Renal cortex interstitium (tissue), 11 donors: Measurements from ENCODE around the gene GRIA1. TPM values are rescaled to one million over a fixed set of nuclear protein-coding genes. Genes with fewer than 3 reads are reported as not detected.

Experiments
- DNase-seq, 11 donors: peaks; one replicate each; pipeline ENCODE4 v3.0.0-alpha.2; 2013; ENCODE audit warnings: low read depth in 9 of 11, low spot score in 4 of 11; ENCODE audit errors: extremely low read depth in 1 of 11
- polyA plus RNA-seq, 3 donors: library from polyadenylated mRNA; unstranded; fragments of 120-200 nt; gene quantifications; one replicate each; pipeline ENCODE4 v1.2.1, GENCODE V29; 2013; ENCODE audit not compliant: insufficient read length in 3 of 3

Gene GRIA1
- polyA plus RNA-seq, 3 donors = 2.4 to 3.6 (median 3.4) TPM

GRCh38 chr5:153629027-153629895 is 138.8 kb downstream of the GRIA1 start:
- DNase-seq = peak in 2 of 11 donors; percentile 11

GRCh38 chr5:153630546-153630945 is 140.1 kb downstream of the GRIA1 start:
- no peak for DNase-seq

GRCh38 chr5:153632748-153633290 is 142.3 kb downstream of the GRIA1 start:
- DNase-seq = no peak

- DNase-seq = no peak
These were observed 146.4 kb downstream of the GRIA1 start for GRCh38 chr5:153636670-153637451.

- no peak for DNase-seq
These were observed 149.8 kb downstream of the GRIA1 start for GRCh38 chr5:153640293-153640692.

GRCh38 chr5:153641183-153641688 is 150.8 kb downstream of the GRIA1 start:
- no peak for DNase-seq

- DNase-seq = no peak
These were observed 164.2 kb downstream of the GRIA1 start for GRCh38 chr5:153654504-153655200.

GRCh38 chr5:153655201-153655510 is 164.7 kb downstream of the GRIA1 start:
- DNase-seq = no peak

- DNase-seq = no peak
These were observed 167.7 kb downstream of the GRIA1 start for GRCh38 chr5:153658149-153658548.

- DNase-seq = no peak
These were observed 168.1 kb downstream of the GRIA1 start for GRCh38 chr5:153658606-153659005.

GRCh38 chr5:153659039-153659736 is 168.7 kb downstream of the GRIA1 start:
- DNase-seq = no peak

- DNase-seq = no peak
These were observed 170.4 kb downstream of the GRIA1 start for GRCh38 chr5:153660919-153661318.

- DNase-seq = no peak
These were observed 171.4 kb downstream of the GRIA1 start for GRCh38 chr5:153661897-153662296.

- DNase-seq = no peak
These were observed 179.6 kb downstream of the GRIA1 start for GRCh38 chr5:153670101-153670500.

- no peak for DNase-seq
These were observed 181.3 kb downstream of the GRIA1 start for GRCh38 chr5:153671653-153672346.

- DNase-seq = peak in 1 of 11 donors; percentile 1
These were observed 182.0 kb downstream of the GRIA1 start for GRCh38 chr5:153672347-153673090.

GRCh38 chr5:153674356-153674755 is 183.9 kb downstream of the GRIA1 start:
- no peak for DNase-seq
